Mesothelial cell of epicardium (in vitro differentiated cells): ENCODE data around the gene ZNF157. TPM values are rescaled to one million over a fixed set of nuclear protein-coding genes. Genes with fewer than 3 reads are reported as not detected.

Experiments
- DNase-seq, 2 experiments: peaks; one replicate each; pipeline ENCODE4 v3.0.0; 2021; ENCODE audit warnings: low spot score in 2 of 2; ENCODE audit not compliant: unreplicated experiment in 2 of 2
- H3K27ac Mint-ChIP-seq: 2 replicates; pipeline ENCODE4 v1.8.0; 2021; ENCODE audit warnings: mixed read lengths
- H3K27me3 Mint-ChIP-seq: 2 replicates; pipeline ENCODE4 v1.8.0; 2021; ENCODE audit warnings: low read depth, mixed read lengths
- H3K36me3 Mint-ChIP-seq: 2 replicates; pipeline ENCODE4 v1.8.0; 2021; ENCODE audit warnings: mixed read lengths
- H3K4me1 Mint-ChIP-seq: 2 replicates; pipeline ENCODE4 v1.8.0; 2021; ENCODE audit warnings: mixed read lengths
- H3K4me3 Mint-ChIP-seq: 2 replicates; pipeline ENCODE4 v1.8.0; 2021; ENCODE audit warnings: mild to moderate bottlenecking, moderate library complexity, mixed read lengths
- H3K9me3 Mint-ChIP-seq: 2 replicates; pipeline ENCODE4 v1.8.0; 2021; ENCODE audit warnings: mixed read lengths
- total RNA-seq: library from RNA; stranded (reverse); gene quantifications from 3 replicates; pipeline ENCODE4 v1.2.1, GENCODE V29; 2021
- TF ChIP-seq, protein P1 (sequence below): fragments of 200-600 bp; sonication (generic); IDR thresholded peaks from one replicate; pipeline ENCODE4 v1.5.0; 2021; ENCODE audit warnings: antibody characterized with exemption; ENCODE audit not compliant: unreplicated experiment

Gene ZNF157
- total RNA-seq, 1 donor from 2014 or later = 1.1 TPM

DNA sequence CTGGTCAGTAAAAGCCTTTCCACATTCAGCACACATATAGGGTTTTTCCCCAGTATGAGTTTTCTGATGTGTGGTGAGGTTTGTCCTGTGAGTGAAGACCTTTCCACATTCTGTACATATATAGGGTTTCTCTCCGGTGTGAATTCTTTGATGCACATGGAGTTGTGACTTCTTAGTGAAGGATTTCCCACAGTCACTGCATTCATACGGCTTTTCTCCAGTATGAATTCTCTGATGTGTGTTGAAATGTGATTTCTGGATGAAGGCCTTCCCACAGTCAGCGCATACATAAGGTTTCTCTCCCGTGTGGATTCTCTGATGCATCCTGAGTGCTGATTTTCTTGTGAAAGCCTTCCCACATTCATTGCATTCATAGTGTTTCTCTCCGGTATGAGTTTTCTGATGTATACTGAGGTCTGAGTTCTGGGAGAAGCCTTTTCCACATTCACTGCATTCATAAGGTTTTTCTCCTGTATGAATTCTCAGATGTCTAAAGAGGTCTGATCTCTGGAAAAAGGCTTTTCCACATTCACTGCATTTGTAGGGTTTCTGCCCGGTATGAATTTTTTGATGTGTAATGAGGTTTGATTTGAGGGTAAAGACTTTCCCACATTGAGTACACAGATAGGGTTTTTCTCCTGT lies 77.9 kb downstream of the ZNF157 start:
- Mint-ChIP-seq H3K9me3 (peaks cover 80% of the 10 kb centered on the region), H3K27me3 (no peaks in the 10 kb centered on the region), H3K36me3 (peaks cover 53% of the 10 kb centered on the region), H3K27ac (no peak overlapping the region), H3K4me3 (no peak overlapping the region), H3K4me1 (no peaks in the 10 kb centered on the region)
- TF ChIP-seq, protein P1, sequence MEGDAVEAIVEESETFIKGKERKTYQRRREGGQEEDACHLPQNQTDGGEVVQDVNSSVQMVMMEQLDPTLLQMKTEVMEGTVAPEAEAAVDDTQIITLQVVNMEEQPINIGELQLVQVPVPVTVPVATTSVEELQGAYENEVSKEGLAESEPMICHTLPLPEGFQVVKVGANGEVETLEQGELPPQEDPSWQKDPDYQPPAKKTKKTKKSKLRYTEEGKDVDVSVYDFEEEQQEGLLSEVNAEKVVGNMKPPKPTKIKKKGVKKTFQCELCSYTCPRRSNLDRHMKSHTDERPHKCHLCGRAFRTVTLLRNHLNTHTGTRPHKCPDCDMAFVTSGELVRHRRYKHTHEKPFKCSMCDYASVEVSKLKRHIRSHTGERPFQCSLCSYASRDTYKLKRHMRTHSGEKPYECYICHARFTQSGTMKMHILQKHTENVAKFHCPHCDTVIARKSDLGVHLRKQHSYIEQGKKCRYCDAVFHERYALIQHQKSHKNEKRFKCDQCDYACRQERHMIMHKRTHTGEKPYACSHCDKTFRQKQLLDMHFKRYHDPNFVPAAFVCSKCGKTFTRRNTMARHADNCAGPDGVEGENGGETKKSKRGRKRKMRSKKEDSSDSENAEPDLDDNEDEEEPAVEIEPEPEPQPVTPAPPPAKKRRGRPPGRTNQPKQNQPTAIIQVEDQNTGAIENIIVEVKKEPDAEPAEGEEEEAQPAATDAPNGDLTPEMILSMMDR = no peak
- DNase-seq = no peak

DNA sequence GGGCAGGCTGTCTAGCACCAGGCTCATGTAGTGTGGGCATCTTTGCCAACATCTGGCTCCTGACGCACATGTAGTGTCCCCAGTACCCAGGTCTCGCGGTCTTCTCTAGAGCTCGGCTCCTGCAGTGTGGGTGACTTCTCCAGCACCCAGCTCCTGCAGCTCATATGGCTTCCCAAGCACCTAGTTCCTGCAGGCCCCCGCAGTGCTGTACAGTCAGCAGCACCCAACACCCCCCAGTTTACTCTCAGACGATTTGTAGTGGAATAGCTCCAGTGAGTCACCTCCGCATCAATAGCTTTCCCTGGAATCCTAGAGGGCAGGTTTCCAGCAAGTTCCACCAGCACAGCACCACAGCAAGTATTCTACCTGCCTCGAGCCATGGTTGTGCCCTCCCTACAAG lies 81.7 kb downstream of the ZNF157 start:
- TF ChIP-seq, protein P1 = no peak
- no peak overlapping the region for H3K27ac Mint-ChIP-seq
- no peak for DNase-seq
- H3K4me3 Mint-ChIP-seq = no peak overlapping the region
- no peaks in the 10 kb centered on the region for H3K4me1 Mint-ChIP-seq
- peaks cover 55% of the 10 kb centered on the region for H3K36me3 Mint-ChIP-seq
- H3K9me3 Mint-ChIP-seq = peaks cover 60% of the 10 kb centered on the region
- H3K27me3 Mint-ChIP-seq = no peaks in the 10 kb centered on the region

DNA sequence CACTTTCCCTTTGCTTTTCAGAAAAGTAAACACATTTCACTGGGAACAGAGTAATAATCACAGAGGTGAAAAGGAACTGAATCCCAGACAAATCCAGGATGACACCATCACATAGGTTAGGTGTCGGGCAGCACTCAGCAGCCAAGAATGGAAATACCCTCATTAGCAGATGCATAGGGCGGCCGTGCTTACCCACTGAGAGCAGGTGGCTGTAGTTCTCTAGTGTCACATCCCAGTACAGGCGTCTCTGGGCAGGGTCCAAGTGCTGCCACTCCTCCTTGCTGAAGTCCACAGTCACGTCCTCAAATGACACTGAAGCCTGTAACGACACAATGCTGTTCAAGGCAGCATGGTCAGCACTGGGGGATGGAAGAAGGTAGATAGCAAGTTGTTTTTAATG lies 85.7 kb downstream of the ZNF157 start:
- TF ChIP-seq, protein P1 = no peak
- peaks cover 36% of the 10 kb centered on the region for H3K9me3 Mint-ChIP-seq
- DNase-seq = no peak
- H3K27me3 Mint-ChIP-seq = no peaks in the 10 kb centered on the region
- no peak overlapping the region for H3K27ac Mint-ChIP-seq
- H3K4me1 Mint-ChIP-seq = no peaks in the 10 kb centered on the region
- H3K36me3 Mint-ChIP-seq = peaks cover 34% of the 10 kb centered on the region
- no peak overlapping the region for H3K4me3 Mint-ChIP-seq

DNA sequence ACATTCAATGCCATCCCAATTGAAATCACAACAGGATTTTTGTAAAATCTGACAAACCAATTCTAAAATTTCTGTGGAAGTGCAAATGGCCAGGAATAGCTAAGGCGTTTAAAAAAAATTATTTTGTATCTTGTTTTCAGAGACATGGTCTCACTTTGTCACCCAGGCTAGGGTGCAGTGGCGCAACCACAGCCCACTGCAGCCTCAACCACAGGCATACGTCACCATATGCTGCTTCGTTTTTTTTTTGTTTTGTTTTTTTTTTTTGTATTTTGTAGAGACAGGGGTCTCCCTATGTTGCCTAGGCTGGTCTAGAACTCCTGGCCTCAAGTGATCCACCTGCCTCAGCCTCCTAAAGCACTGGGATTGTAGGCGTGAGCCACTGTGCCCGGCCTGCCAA lies 88.2 kb downstream of the ZNF157 start:
- Mint-ChIP-seq H3K4me1 (no peaks in the 10 kb centered on the region), H3K4me3 (no peak overlapping the region), H3K27me3 (no peaks in the 10 kb centered on the region), H3K27ac (no peak overlapping the region), H3K9me3 (peaks cover 33% of the 10 kb centered on the region), H3K36me3 (peaks cover 22% of the 10 kb centered on the region)
- DNase-seq = no peak
- TF ChIP-seq, protein P1 = no peak

DNA sequence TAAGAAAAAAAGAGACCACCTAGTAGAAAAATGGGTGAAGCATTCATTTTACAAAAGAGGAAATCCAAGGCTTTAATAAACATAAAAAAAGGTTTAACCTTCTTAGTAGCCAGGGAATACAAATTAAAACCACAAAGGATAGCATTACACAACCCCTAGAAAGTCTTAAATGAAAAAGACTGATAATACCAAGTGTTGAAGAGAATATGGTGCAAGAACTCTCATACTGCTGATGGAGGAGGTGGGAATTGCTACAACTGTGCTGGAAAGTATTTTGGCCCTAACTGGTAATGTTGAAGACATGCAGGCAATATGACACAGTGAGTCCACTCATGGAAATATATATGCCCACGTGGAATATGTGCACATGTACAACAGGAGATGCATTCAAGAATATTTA lies 90.2 kb downstream of the ZNF157 start:
- Mint-ChIP-seq H3K27me3 (no peaks in the 10 kb centered on the region), H3K36me3 (peaks cover 28% of the 10 kb centered on the region), H3K27ac (no peak overlapping the region), H3K4me3 (no peak overlapping the region), H3K9me3 (peaks cover 42% of the 10 kb centered on the region), H3K4me1 (no peaks in the 10 kb centered on the region)
- TF ChIP-seq, protein P1 = no peak
- DNase-seq = no peak

Other genes starting within 250 kb of the ZNF157 start
- 82.9 to 85.7 TPM (median 83.9 TPM) in 3 replicates for gene NDUFB11, start 225.9 kb upstream of the ZNF157 start, total RNA-seq
- 56.7 to 61.4 TPM (median 58.7 TPM) in 3 replicates for gene RBM10, start 225.4 kb upstream of the ZNF157 start, total RNA-seq
- 349 to 350 TPM (median 350 TPM) in 3 replicates for gene UBA1, start 176.7 kb upstream of the ZNF157 start, total RNA-seq
- gene CDK16, start 151.9 kb upstream of the ZNF157 start, total RNA-seq = 216 to 226 TPM (median 221 TPM) in 3 replicates
- gene USP11, start 137.6 kb upstream of the ZNF157 start, total RNA-seq = 315 to 337 TPM (median 315 TPM) in 3 replicates
- 6.4 to 7.0 TPM (median 6.6 TPM) in 3 replicates for gene ZNF41, start 112.6 kb downstream of the ZNF157 start, total RNA-seq
- gene ARAF, start 190.6 kb downstream of the ZNF157 start, total RNA-seq = 64.5 to 70.3 TPM (median 68.5 TPM) in 3 replicates
- gene TIMP1, start 211.9 kb downstream of the ZNF157 start, total RNA-seq = 117 to 124 TPM (median 120 TPM) in 3 replicates
- gene SYN1, start 249.3 kb downstream of the ZNF157 start, total RNA-seq = 3.7 to 4.4 TPM (median 4.2 TPM) in 3 replicates